Nasal cavity respiratory epithelium epithelial cell of viscerocranial mucosa (primary cell): ENCODE measurements around the gene XNDC1N. TPM values are rescaled to one million over a fixed set of nuclear protein-coding genes. Genes with fewer than 3 reads are reported as not detected.

Source experiments
- total RNA-seq: library from RNA; depleted of rRNA; stranded (reverse); fragments of >200 nt; gene quantifications from 2 replicates; pipeline ENCODE4 v1.2.3, GENCODE V29; 2014

XNDC1N gene, protein sequence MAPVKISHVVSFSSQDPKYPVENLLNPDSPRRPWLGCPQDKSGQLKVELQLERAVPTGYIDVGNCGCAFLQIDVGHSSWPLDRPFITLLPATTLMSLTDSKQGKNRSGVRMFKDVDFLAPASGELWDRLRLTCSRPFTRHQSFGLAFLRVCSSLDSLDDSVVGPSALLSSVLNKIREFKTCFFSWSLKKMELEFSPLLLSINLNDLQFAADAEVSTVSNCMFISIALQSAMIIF
- total RNA-seq: 4.8 and 7.0 TPM in 2 replicates

GRCh38 chr11:71927820-71928736 lies at the start of gene XNDC1N:
XNDC1N (minus strand) TSS chr11:71928594; CDS start chr11:71923353, 5,241 bp downstream.

DNA sequence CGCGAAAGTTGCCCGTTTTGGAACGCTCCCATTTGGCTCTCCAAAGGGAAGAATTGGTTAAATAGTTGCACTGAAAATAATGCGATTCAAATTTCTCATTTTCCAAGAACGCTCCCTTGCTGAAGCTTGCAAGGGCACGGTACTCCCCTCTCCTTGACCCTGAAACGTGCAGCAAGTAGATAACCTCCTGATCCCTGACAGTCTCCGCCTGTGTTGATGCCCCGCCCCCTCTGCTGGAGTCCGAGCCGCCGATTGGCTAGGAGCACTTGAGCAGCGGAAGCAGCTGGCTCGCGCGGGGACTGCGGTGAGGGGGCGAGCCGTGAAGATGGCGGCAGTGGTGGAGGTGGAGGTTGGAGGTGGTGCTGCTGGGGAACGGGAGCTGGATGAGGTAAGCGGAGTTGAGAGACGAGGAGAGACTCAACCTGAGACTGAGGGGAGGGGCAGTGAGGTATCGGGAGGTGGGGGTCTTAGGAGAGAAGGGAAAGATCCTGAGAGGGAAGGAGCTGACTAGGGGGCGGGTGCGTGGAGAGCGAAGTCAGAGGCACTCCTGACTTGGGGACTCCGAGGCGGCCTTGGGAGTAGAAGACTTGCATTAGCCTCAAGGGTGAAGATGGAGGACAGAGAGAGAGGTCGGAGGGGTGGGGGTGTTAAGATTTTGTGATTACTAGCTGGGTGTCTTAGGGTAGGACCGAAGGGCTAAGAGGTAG lies 496 bp upstream of the XNDC1N start, which contains the start of gene RNF121:
TSS of gene RNF121 (plus strand) at position 310 of the 707 bp plus-strand sequence. CDS start at position 326, 16 bp downstream.

Other genes with a start within 250 kb of the XNDC1N start
- not detected in 2 replicates for gene DEFB108B, start 95.4 kb downstream of the XNDC1N start, total RNA-seq
- gene DEFB131B, start 50.1 kb downstream of the XNDC1N start, total RNA-seq: not detected in 2 replicates
- 23.6 and 43.9 TPM in 2 replicates for gene RNF121, start 452 bp upstream of the XNDC1N start, total RNA-seq
- gene IL18BP, start 70.3 kb upstream of the XNDC1N start, total RNA-seq: 0.68 and 3.2 TPM in 2 replicates
- gene NUMA1, start 151.9 kb upstream of the XNDC1N start, total RNA-seq: 124 and 151 TPM in 2 replicates
- 2.7 and 3.1 TPM in 2 replicates for gene LRRC51, start 152.3 kb upstream of the XNDC1N start, total RNA-seq
- gene LAMTOR1, start 174.7 kb upstream of the XNDC1N start, total RNA-seq: 101 and 137 TPM in 2 replicates
- not detected in 2 replicates for gene TOMT, start 177.3 kb upstream of the XNDC1N start, total RNA-seq
- 23.9 and 29.9 TPM in 2 replicates for gene ANAPC15, start 184.1 kb upstream of the XNDC1N start, total RNA-seq
- 19.7 and 23.6 TPM in 2 replicates for gene FOLR3, start 207.1 kb upstream of the XNDC1N start, total RNA-seq